WTC11 (cell line): Measurements from ENCODE around the gene IGSF9B.

Source experiments
- ELF4 ChIP-seq: sonication (generic); formaldehyde crosslinking; IDR thresholded peaks from 2 replicates; pipeline ENCODE4 v1.8.1; 2022; ENCODE audit warnings: low read depth, mild to moderate bottlenecking, moderate library complexity, missing genetic modification reagents
- NFATC4 ChIP-seq: fragments of 250-450 bp; sonication (Bioruptor Pico); IDR thresholded peaks from 2 replicates; pipeline ENCODE4 v1.9.0; 2021; ENCODE audit warnings: mild to moderate bottlenecking
- SP1 ChIP-seq: sonication (generic); formaldehyde crosslinking; conservative IDR thresholded peaks from 2 replicates; pipeline ENCODE4 v1.8.1; 2022; ENCODE audit warnings: missing genetic modification reagents
- ZNF263 ChIP-seq: sonication (generic); formaldehyde crosslinking; IDR thresholded peaks from 2 replicates; pipeline ENCODE4 v1.8.1; 2022; ENCODE audit warnings: low read depth, mild to moderate bottlenecking, moderate library complexity, missing genetic modification reagents
- TF ChIP-seq, protein P1 (sequence below): sonication (generic); formaldehyde crosslinking; IDR thresholded peaks from 2 replicates; pipeline ENCODE4 v1.8.1; 2023; ENCODE audit warnings: mild to moderate bottlenecking, missing genetic modification reagents
- TF ChIP-seq, protein P2 (sequence below): fragments of 200-600 bp; IDR thresholded peaks from 2 replicates; pipeline ENCODE4 v1.8.0; 2022; ENCODE audit warnings: antibody characterized with exemption

DNA sequence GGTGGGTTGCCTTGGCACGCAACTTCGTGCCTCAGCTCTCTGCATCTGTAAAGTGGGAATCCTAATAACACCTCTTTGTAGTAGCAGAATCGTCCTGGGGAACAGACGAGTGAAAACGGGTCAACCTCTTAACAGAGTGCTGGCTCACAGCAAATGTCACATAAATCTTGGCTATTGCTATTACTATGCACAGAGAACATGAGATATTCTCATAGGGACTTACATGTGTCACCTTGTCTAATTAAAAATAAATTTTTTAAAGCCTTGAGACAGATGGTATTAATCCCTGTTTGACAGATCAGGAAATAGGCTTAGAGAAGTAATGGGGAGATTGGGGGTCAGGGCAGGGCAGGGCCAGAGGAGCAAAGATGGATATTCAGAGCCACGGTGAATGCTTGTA, 44.3 kb upstream of the IGSF9B start:
- TF ChIP-seq, protein P1, sequence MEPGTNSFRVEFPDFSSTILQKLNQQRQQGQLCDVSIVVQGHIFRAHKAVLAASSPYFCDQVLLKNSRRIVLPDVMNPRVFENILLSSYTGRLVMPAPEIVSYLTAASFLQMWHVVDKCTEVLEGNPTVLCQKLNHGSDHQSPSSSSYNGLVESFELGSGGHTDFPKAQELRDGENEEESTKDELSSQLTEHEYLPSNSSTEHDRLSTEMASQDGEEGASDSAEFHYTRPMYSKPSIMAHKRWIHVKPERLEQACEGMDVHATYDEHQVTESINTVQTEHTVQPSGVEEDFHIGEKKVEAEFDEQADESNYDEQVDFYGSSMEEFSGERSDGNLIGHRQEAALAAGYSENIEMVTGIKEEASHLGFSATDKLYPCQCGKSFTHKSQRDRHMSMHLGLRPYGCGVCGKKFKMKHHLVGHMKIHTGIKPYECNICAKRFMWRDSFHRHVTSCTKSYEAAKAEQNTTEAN: no peak
- TF ChIP-seq ELF4 (CRISPR knock-in tag): no peak
- TF ChIP-seq SP1 (CRISPR knock-in tag): no peak
- no peak for TF ChIP-seq ZNF263 (CRISPR knock-in tag)
- TF ChIP-seq NFATC4 (CRISPR knock-in tag): no peak
- TF ChIP-seq, protein P2, sequence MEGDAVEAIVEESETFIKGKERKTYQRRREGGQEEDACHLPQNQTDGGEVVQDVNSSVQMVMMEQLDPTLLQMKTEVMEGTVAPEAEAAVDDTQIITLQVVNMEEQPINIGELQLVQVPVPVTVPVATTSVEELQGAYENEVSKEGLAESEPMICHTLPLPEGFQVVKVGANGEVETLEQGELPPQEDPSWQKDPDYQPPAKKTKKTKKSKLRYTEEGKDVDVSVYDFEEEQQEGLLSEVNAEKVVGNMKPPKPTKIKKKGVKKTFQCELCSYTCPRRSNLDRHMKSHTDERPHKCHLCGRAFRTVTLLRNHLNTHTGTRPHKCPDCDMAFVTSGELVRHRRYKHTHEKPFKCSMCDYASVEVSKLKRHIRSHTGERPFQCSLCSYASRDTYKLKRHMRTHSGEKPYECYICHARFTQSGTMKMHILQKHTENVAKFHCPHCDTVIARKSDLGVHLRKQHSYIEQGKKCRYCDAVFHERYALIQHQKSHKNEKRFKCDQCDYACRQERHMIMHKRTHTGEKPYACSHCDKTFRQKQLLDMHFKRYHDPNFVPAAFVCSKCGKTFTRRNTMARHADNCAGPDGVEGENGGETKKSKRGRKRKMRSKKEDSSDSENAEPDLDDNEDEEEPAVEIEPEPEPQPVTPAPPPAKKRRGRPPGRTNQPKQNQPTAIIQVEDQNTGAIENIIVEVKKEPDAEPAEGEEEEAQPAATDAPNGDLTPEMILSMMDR: no peak
